GM10248 (cell line): ENCODE results near the gene FTH1.

Experiments
- CTCF ChIA-PET: fragments of 300-600 bp; sonication (Branson Sonifier 250); formaldehyde crosslinking; extraction: SDS; loops from one replicate; lab custom pipeline; 2021; ENCODE audit warnings: antibody characterized with exemption; lab: Yijun Ruan, JAX
- POLR2A ChIA-PET: fragments of 350-650 bp; sonication (Branson Sonifier 250); formaldehyde crosslinking; extraction: SDS; loops from one replicate; lab custom pipeline; 2020; ENCODE audit warnings: antibody characterized with exemption; lab: Yijun Ruan, JAX
- DNase-seq: peaks from one replicate; pipeline ENCODE4 v3.0.0; 2012; ENCODE audit errors: extremely low spot score
- CTCF ChIP-seq: IDR thresholded peaks from 2 replicates; pipeline ENCODE4 v1.5.1; 2012; ENCODE audit warnings: mild to moderate bottlenecking, low read depth; ENCODE audit errors: extremely low read depth, missing control alignments, control extremely low read depth

FTH1 gene

GRCh38 chr11:61974766-61975631 is 7.6 kb upstream of the FTH1 start:
- no peak for DNase-seq
- CTCF ChIA-PET = interaction anchor here (0.8 to 1.6 kb wide), 5 partner anchors 13 to 160 kb away, joined by 3 to 4 read pairs (median 3); no protein-coding TSS in a partner anchor
- POLR2A ChIA-PET = no interaction called here

GRCh38 chr11:61973476-61974162 is 6.2 kb upstream of the FTH1 start:
- no peak for TF ChIP-seq CTCF
- DNase-seq = no peak
- ChIA-PET POLR2A (no interaction called here), CTCF (interaction anchor here (0.9 to 4.0 kb wide), 8 partner anchors 8 to 421 kb away, joined by 3 to 18 read pairs (median 6); no protein-coding TSS in a partner anchor)

More at GRCh38 chr11:61974766-61975631, 7.6 kb upstream of the FTH1 start:
- TF ChIP-seq CTCF = no peak

GRCh38 chr11:61972672-61973475 is 5.4 kb upstream of the FTH1 start:
- CTCF ChIA-PET = interaction anchor here (0.9 to 4.0 kb wide), 12 partner anchors 9 to 422 kb away, joined by 3 to 18 read pairs (median 6); no protein-coding TSS in a partner anchor
- POLR2A ChIA-PET = no interaction called here
- no peak for TF ChIP-seq CTCF
- DNase-seq = no peak

- no peak for TF ChIP-seq CTCF
- no peak for DNase-seq
- ChIA-PET POLR2A (interaction anchor here (1.5 kb wide), 1 partner anchor 9 kb away, joined by 6 read pairs; no protein-coding TSS in a partner anchor), CTCF (interaction anchor here (0.9 to 4.0 kb wide), 12 partner anchors 9 to 422 kb away, joined by 3 to 18 read pairs (median 6); no protein-coding TSS in a partner anchor)
These were observed 4.8 kb upstream of the FTH1 start for GRCh38 chr11:61972112-61972671.

GRCh38 chr11:61971248-61972111 is 4.0 kb upstream of the FTH1 start:
- peak; percentile 70 for DNase-seq
- POLR2A ChIA-PET = interaction anchor here (1.5 kb wide), 1 partner anchor 9 kb away, joined by 6 read pairs; no protein-coding TSS in a partner anchor
- TF ChIP-seq CTCF = no peak
- CTCF ChIA-PET = interaction anchor here (1.1 to 4.0 kb wide), 11 partner anchors 8 to 174 kb away, joined by 3 to 18 read pairs (median 7); no protein-coding TSS in a partner anchor
